ENCODE data around the gene AK5. TPM values are rescaled to one million over a fixed set of nuclear protein-coding genes. Genes with fewer than 3 reads are reported as not detected.

The AK5 gene
- total RNA-seq, 1 donor from 2014 or later = not detected

DNA sequence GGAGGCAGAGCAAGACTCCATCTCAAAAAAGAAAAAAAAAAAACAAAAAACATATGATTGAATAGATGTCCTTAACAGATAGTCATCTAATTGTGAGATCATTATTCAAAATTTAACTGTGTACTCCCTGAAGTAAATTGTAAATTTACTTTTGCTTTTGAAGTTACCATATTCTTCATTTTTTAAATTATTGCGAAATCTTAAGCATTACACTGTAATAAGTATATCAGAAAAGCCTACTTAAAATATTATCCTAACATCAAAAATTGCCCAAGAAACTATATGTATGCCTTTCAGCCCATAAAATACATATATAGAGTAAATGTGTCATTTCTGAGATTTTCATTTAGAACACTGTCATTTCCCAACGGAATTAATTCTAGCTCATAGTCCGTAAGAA lies 91.9 kb downstream of the AK5 start:
- Mint-ChIP-seq H3K36me3 (ENCODE audit: low read depth) (no peaks in the 10 kb centered on the region), H3K4me3 (no peak overlapping the region), H3K4me1 (ENCODE audit: low read depth) (peaks cover 1% of the 10 kb centered on the region), H3K27me3 (ENCODE audit: insufficient read depth) (no peaks in the 10 kb centered on the region), H3K27ac (no peak overlapping the region), H3K9me3 (no peaks in the 10 kb centered on the region)
- intact Hi-C loops (cut with micrococcal nuclease) = no loop called here
- no peak for DNase-seq (ENCODE audit: low spot score)

DNA sequence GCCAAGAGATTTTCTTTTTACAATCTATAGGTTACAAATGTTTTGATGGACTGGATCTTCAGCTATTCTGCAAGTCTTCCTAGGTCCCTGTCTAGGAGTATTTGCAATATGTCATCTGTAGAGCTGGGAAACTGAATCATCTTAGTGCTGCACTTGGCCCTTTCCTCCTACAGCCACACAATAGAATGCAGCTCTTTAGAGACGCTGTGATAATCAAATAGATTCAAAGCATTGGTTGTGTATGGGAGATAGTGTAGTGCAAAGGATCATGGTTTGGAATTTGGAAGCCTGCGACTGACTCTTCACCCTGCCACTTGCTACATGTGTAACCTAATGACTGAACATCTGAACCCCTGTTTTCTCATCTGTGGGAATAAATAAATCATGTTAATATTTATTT lies 93.7 kb downstream of the AK5 start:
- intact Hi-C loops (cut with micrococcal nuclease) = no loop called here
- Mint-ChIP-seq H3K27ac (no peak overlapping the region), H3K27me3 (ENCODE audit: insufficient read depth) (no peaks in the 10 kb centered on the region), H3K4me1 (ENCODE audit: low read depth) (peaks cover 5% of the 10 kb centered on the region), H3K36me3 (ENCODE audit: low read depth) (no peaks in the 10 kb centered on the region), H3K4me3 (no peak overlapping the region), H3K9me3 (no peaks in the 10 kb centered on the region)
- DNase-seq (ENCODE audit: low spot score) = no peak

DNA sequence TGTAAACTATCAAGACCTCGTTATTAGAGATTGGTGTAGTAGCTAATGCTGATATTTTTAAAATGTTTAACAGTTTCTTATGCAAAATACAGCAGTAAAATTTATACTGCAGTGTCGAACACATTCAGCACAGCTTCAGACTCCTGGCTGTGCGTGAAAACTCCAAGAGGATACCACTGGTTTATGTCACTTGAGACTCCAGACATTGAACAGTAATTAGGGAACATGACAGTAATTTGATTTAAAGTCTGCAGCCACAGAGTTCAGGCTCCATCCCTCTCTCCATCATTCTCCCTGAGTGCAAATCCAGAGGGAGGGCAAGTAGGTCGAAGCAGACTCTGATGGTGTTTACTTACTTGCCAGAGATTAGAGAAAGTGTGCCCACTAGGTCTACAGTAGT lies 94.2 kb downstream of the AK5 start:
- H3K27ac Mint-ChIP-seq = no peak overlapping the region
- no peak overlapping the region for H3K4me3 Mint-ChIP-seq
- H3K9me3 Mint-ChIP-seq = no peaks in the 10 kb centered on the region
- H3K27me3 Mint-ChIP-seq (ENCODE audit: insufficient read depth) = no peaks in the 10 kb centered on the region
- peaks cover 5% of the 10 kb centered on the region for H3K4me1 Mint-ChIP-seq (ENCODE audit: low read depth)
- intact Hi-C loops (cut with micrococcal nuclease) = no loop called here
- no peaks in the 10 kb centered on the region for H3K36me3 Mint-ChIP-seq (ENCODE audit: low read depth)
- DNase-seq (ENCODE audit: low spot score) = no peak

DNA sequence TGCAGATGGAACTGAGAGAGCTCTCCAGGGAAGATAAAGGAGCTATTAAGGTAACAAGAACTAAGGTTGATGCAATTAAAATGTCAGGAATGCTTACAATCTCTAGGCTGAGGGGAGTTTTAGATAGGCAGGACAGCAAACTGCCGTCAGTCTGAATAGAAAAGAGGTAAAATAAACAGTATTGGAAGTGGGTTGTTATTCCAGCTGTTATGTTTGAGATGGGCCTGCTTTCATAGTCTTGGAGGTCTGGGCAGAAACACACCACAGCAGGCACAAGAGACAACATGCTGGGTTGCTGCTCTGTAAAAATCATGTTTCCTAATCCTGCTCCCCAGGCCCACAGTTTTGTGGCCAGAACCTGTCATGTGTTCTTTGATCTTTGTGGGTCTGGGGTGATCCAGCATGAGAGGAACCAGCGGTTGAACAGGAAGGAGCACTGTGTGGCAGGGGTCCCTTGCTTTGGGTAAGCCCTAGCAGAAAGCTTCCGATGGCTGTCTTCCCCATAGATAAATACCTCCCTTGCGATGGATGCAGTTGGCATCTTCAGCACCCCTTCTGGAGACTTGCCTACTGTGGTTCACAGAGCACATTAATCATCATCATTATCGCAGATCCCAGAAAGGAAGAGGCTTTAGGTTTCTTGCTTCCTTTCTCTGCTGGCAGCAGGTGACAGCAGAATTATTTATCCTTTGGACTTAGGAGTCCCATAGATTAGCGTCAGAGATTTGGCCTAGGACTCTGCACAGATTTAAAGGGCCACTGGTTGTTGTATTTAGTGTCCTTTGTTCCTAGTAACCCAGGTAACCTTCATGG lies 97.1 kb downstream of the AK5 start:
- intact Hi-C loops (cut with micrococcal nuclease) = no loop called here
- peaks cover 5% of the 10 kb centered on the region for H3K4me1 Mint-ChIP-seq (ENCODE audit: low read depth)

DNA sequence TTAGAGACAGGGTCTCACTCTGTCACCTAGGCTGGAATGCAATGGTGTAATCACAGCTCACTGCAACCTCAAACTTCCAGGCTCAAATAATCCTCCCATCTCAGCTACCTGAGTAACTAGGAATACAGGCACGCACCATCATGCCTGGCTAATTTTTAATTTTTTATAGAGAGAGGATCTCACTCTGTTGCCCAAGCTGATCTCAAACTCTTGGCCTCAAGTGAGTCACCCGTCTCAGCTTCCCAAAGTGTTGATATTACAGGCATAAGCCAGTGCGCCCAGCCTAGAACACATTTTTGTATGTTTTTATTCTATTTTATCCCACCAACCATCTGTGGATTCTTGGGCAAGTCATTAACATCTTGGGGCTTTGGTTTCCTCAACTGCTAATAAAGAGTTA lies 100.5 kb downstream of the AK5 start:
- Mint-ChIP-seq H3K27ac (no peak overlapping the region), H3K4me1 (ENCODE audit: low read depth) (peaks cover 5% of the 10 kb centered on the region), H3K36me3 (ENCODE audit: low read depth) (no peaks in the 10 kb centered on the region), H3K9me3 (no peaks in the 10 kb centered on the region), H3K4me3 (no peak overlapping the region), H3K27me3 (ENCODE audit: insufficient read depth) (no peaks in the 10 kb centered on the region)
- no peak for DNase-seq (ENCODE audit: low spot score)
- intact Hi-C loops (cut with micrococcal nuclease) = no loop called here

More for the DNA sequence above, 97.1 kb downstream of the AK5 start:
- DNase-seq (ENCODE audit: low spot score) = no peak
- no peak overlapping the region for H3K4me3 Mint-ChIP-seq
- no peaks in the 10 kb centered on the region for H3K9me3 Mint-ChIP-seq
- no peaks in the 10 kb centered on the region for H3K27me3 Mint-ChIP-seq (ENCODE audit: insufficient read depth)
- H3K36me3 Mint-ChIP-seq (ENCODE audit: low read depth) = no peaks in the 10 kb centered on the region
- no peak overlapping the region for H3K27ac Mint-ChIP-seq

DNA sequence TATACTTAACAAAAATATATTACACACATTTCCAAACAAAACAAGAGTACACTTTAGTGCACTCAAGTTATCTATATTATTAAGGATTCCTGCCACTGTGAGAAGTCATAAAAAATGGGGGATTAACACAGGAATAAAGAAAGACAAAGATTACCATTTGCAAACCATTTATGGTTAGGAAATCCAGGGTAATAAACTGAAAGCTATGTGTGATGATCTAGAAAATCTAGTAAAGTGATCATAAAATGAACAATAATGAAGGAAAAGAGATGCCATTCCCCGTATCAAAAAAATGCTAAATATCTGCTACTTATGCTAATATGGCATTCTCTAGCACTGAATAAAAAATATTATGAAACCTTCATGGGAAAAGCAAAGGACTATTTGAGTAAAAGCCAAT lies 101.4 kb downstream of the AK5 start:
- no peak for DNase-seq (ENCODE audit: low spot score)
- Mint-ChIP-seq H3K9me3 (no peaks in the 10 kb centered on the region), H3K4me3 (no peak overlapping the region), H3K27ac (no peak overlapping the region), H3K36me3 (ENCODE audit: low read depth) (no peaks in the 10 kb centered on the region), H3K27me3 (ENCODE audit: insufficient read depth) (no peaks in the 10 kb centered on the region), H3K4me1 (ENCODE audit: low read depth) (peaks cover 5% of the 10 kb centered on the region)
- intact Hi-C loops (cut with micrococcal nuclease) = no loop called here

DNA sequence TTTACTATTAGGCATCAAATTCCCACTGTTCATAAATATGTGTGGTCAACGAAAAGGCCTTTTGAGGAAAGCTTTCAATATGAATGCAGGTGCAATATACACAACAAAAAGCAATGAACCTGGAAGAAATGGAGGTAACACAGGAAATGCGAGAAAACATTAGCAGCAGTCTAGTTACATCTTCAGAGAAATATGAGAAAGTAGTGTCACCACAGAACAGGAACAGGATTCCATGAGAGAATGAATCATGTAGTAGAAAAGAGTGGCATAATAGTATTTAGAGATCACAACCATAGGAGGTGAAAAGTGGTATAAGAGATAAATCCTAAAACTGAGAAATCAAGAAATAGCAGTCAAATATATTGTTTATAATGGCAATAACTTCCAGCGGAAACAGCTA lies 103.7 kb downstream of the AK5 start:
- Mint-ChIP-seq H3K36me3 (ENCODE audit: low read depth) (no peaks in the 10 kb centered on the region), H3K27ac (no peak overlapping the region), H3K4me1 (ENCODE audit: low read depth) (no peaks in the 10 kb centered on the region), H3K9me3 (no peaks in the 10 kb centered on the region), H3K4me3 (no peak overlapping the region), H3K27me3 (ENCODE audit: insufficient read depth) (no peaks in the 10 kb centered on the region)
- DNase-seq (ENCODE audit: low spot score) = no peak
- intact Hi-C loops (cut with micrococcal nuclease) = no loop called here

DNA sequence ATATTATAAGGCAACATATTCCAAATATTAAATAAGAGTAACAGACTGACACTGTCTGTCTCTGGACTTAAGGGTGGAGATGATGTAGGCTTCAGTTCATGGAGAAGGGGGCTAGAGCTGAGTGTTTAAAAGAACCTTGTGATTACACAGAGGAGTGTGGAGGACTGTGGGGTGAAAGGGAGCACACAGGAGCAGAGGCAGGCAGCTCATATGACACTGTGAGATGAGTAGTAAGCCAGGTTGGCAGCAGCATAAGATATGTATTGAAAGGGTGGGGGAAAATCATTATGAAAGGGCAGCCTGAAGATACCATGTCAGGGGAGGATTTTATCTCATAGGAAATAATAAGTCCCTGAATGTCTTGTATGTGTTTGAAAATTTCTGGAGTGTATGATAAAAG lies 104.5 kb downstream of the AK5 start:
- H3K4me1 Mint-ChIP-seq (ENCODE audit: low read depth) = no peaks in the 10 kb centered on the region
- H3K27me3 Mint-ChIP-seq (ENCODE audit: insufficient read depth) = no peaks in the 10 kb centered on the region
- intact Hi-C loops (cut with micrococcal nuclease) = no loop called here
- H3K27ac Mint-ChIP-seq = no peak overlapping the region
- H3K4me3 Mint-ChIP-seq = no peak overlapping the region
- no peaks in the 10 kb centered on the region for H3K36me3 Mint-ChIP-seq (ENCODE audit: low read depth)
- H3K9me3 Mint-ChIP-seq = no peaks in the 10 kb centered on the region
- no peak for DNase-seq (ENCODE audit: low spot score)

DNA sequence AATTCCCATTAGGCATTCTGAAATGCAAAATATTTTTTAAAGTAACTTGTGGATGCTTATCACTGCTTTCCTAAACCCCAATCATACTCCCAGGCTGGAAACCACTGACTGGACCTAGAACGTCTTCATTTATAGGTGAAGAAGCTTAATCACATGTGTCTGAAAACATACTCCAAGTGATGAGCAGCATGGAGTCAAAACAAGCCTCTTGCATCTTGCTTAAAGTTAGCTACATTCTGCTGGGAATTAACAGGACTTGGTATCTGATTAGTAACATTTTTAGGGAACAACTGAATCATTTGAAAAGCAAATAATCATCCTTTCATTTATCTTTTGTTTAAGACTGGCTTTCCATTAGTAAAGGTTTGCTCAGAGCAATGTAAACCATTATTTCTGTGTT lies 105.7 kb downstream of the AK5 start:
- no peak overlapping the region for H3K27ac Mint-ChIP-seq
- intact Hi-C loops (cut with micrococcal nuclease) = no loop called here
- no peak for DNase-seq (ENCODE audit: low spot score)
- no peak overlapping the region for H3K4me3 Mint-ChIP-seq
- no peaks in the 10 kb centered on the region for H3K4me1 Mint-ChIP-seq (ENCODE audit: low read depth)
- no peaks in the 10 kb centered on the region for H3K27me3 Mint-ChIP-seq (ENCODE audit: insufficient read depth)
- no peaks in the 10 kb centered on the region for H3K9me3 Mint-ChIP-seq
- H3K36me3 Mint-ChIP-seq (ENCODE audit: low read depth) = no peaks in the 10 kb centered on the region

DNA sequence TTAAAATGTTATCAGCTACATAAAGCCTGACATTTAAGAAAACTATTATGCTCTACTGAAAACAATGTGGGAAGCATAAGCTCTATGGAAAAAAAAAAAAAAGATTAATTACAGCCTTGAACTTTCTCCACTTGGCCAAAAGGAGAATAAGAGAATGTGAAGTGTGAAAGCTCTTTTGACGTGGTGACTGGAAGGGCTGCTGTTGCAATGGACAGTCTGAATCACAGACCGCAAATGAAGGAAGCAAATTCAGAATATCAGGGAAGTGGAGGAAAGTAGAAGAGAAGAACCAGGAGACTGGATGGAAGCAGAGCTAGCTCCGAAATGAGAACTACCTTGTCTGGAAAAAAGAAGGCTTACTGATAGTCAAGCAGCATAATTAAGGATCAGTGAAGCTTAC lies 106.8 kb downstream of the AK5 start:
- Mint-ChIP-seq H3K27ac (no peak overlapping the region), H3K4me3 (no peak overlapping the region), H3K27me3 (ENCODE audit: insufficient read depth) (no peaks in the 10 kb centered on the region), H3K36me3 (ENCODE audit: low read depth) (no peaks in the 10 kb centered on the region), H3K4me1 (ENCODE audit: low read depth) (no peaks in the 10 kb centered on the region), H3K9me3 (no peaks in the 10 kb centered on the region)
- DNase-seq (ENCODE audit: low spot score) = no peak
- intact Hi-C loops (cut with micrococcal nuclease) = no loop called here

DNA sequence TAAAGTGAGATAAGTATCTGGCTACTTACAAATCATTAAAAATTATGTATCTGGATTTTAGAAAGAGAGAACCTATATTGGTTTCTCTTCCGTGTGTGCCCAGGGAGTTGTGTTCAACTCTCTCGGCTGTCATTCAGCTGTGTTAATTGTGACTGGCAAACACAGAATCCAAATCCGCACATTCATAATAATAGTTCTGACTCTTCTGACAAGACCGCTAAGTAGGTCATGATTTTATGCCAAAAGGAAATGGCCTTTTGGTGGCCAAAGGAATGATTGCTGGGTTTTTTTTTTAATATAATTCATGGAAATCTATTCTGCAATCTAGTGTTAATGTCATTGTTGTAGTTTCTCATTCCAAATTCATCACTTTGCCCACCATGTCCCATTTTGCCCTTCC lies 110.7 kb downstream of the AK5 start:
- no peak for DNase-seq (ENCODE audit: low spot score)
- Mint-ChIP-seq H3K9me3 (no peaks in the 10 kb centered on the region), H3K27ac (no peak overlapping the region), H3K36me3 (ENCODE audit: low read depth) (no peaks in the 10 kb centered on the region), H3K4me3 (no peak overlapping the region), H3K27me3 (ENCODE audit: insufficient read depth) (peaks cover 2% of the 10 kb centered on the region), H3K4me1 (ENCODE audit: low read depth) (no peaks in the 10 kb centered on the region)
- intact Hi-C loops (cut with micrococcal nuclease) = no loop called here

DNA sequence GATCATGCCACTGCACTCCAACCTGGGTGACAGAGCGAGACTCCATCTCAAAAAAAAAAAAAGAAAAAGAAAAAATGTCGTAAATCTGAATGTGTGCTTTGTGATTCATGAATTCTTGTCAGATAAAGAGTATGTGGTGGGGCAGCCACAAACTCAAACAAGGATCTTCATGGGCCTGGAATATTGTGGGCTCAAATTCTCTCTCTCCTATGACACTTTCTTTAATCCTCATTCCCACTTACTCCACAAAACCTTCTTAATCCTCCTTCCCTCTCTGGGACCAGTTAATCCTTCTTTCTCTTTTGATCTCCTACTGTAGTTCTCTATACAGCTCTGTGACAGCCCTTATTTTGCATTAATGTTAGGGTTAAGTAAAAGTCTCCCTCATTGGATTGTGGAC lies 112.3 kb downstream of the AK5 start:
- no peak overlapping the region for H3K4me3 Mint-ChIP-seq
- no peak overlapping the region for H3K27ac Mint-ChIP-seq
- no peak for DNase-seq (ENCODE audit: low spot score)
- H3K27me3 Mint-ChIP-seq (ENCODE audit: insufficient read depth) = peaks cover 2% of the 10 kb centered on the region
- no peaks in the 10 kb centered on the region for H3K9me3 Mint-ChIP-seq
- intact Hi-C loops (cut with micrococcal nuclease) = no loop called here
- no peaks in the 10 kb centered on the region for H3K4me1 Mint-ChIP-seq (ENCODE audit: low read depth)
- no peaks in the 10 kb centered on the region for H3K36me3 Mint-ChIP-seq (ENCODE audit: low read depth)

DNA sequence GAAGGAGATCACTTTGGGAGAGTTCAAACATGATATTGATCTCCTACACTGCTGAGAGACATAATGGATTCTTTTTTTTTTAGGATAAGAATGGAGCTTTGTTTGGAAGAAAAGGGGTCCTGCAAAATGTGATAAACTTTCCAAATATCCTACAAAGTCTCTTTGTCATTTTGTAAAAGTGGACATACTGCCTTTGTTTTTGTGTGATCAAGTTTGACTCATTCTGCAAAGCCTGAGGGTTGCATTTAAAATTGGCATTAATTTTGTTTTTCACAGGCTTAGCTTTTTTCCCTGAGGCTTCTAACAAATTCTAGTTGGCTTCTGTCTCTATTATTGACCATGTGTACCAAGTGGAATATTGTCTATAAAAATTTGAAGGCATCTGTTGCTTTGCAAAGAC lies 113.2 kb downstream of the AK5 start:
- no peak overlapping the region for H3K27ac Mint-ChIP-seq
- H3K9me3 Mint-ChIP-seq = no peaks in the 10 kb centered on the region
- DNase-seq (ENCODE audit: low spot score) = no peak
- intact Hi-C loops (cut with micrococcal nuclease) = no loop called here
- no peak overlapping the region for H3K4me3 Mint-ChIP-seq
- H3K4me1 Mint-ChIP-seq (ENCODE audit: low read depth) = no peaks in the 10 kb centered on the region
- no peaks in the 10 kb centered on the region for H3K36me3 Mint-ChIP-seq (ENCODE audit: low read depth)
- H3K27me3 Mint-ChIP-seq (ENCODE audit: insufficient read depth) = peaks cover 2% of the 10 kb centered on the region

DNA sequence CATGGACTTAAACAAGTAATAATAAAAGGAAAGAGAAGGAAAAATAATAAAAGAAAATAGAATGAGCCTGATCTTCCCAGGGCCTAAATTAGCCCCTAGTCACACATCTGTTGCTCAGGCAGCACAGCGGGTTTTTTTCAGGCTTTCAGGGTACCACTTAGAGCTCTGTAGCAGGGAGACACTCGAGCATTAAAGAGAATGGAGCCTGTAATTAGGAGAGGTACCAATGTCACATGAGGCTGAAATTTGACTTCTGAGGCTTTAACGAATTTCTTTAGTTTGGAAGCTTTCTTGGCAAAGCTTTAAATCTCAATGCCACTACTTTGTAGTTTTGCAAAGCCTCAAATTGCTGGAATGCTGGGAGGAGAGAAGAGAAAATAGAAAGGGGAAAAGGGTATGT lies 116.3 kb downstream of the AK5 start:
- no peak overlapping the region for H3K4me3 Mint-ChIP-seq
- H3K27ac Mint-ChIP-seq = no peak overlapping the region
- H3K36me3 Mint-ChIP-seq (ENCODE audit: low read depth) = no peaks in the 10 kb centered on the region
- DNase-seq (ENCODE audit: low spot score) = no peak
- intact Hi-C loops (cut with micrococcal nuclease) = no loop called here
- peaks cover 2% of the 10 kb centered on the region for H3K27me3 Mint-ChIP-seq (ENCODE audit: insufficient read depth)
- H3K9me3 Mint-ChIP-seq = no peaks in the 10 kb centered on the region
- no peaks in the 10 kb centered on the region for H3K4me1 Mint-ChIP-seq (ENCODE audit: low read depth)
